ENCODE results near the gene RSU1.

RSU1 gene

DNA sequence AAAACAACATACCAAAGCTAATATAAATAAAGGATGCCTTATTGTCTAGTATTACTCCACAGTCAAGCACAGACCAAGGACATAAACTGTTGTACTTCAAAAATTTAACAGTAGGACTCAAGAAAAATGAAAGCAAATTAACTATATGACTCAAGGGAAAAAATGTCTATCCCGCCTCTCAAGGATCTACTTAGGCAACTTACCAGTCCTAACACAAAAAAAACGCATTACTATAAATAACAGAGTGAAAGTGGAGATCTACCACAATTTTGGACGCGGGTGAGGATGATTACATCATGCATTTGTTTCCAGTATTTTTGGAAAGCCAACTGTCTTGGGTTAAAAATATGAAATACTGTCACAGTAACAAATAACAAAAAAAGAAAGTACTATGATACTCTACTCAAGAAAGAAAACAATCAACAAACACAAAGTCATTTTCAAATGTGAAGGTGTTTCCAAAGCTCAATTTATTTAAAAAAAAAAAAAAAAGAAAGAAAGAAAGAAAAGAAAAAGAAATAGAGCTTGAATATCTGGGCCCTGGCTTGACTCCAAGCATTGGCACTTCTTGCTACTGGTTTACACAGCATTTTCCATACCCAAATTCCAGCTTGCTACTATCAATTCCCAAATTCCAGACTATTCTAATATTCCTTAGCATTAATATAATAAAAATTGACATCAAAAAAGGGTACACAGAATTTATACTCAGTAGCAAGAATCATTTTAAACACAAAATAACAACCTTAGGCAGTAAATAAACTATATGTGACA lies 99.4 kb downstream of the RSU1 start:
- ATAC-seq (ENCODE audit: insufficient read depth, low read depth) = no peak
- Histone ChIP-seq H3K79me2 (ENCODE audit: insufficient read depth, low read length) (no peaks in the 10 kb centered on the region), H4K20me1 (ENCODE audit: insufficient read depth, low read length) (no peaks in the 10 kb centered on the region), H3K27ac (ENCODE audit: low read length) (no peak overlapping the region), H3K4me1 (ENCODE audit: insufficient read depth, low read length) (no peaks in the 10 kb centered on the region), H2AFZ (ENCODE audit: low read depth, low read length) (no peak overlapping the region), H3K4me2 (ENCODE audit: insufficient read depth, low read length) (no peak overlapping the region), H3K27me3 (ENCODE audit: insufficient read depth, low read length, poor library complexity) (no peaks in the 10 kb centered on the region), H3K36me3 (ENCODE audit: insufficient read depth, low read length) (no peaks in the 10 kb centered on the region), H3K9ac (ENCODE audit: low read depth, low read length) (no peak overlapping the region), H3K9me3 (ENCODE audit: insufficient read depth, low read length, severe bottlenecking) (peaks cover 16% of the 10 kb centered on the region), H3K4me3 (ENCODE audit: low read depth in 1 of 2, low read length in 2 of 2) (no peak overlapping the region)
- no peak for TF ChIP-seq EZH2 (IDR thresholded peaks at IDR 0.05; ENCODE audit: borderline replicate concordance, low read depth, low read length, severe bottlenecking)
- TF ChIP-seq, protein P1, sequence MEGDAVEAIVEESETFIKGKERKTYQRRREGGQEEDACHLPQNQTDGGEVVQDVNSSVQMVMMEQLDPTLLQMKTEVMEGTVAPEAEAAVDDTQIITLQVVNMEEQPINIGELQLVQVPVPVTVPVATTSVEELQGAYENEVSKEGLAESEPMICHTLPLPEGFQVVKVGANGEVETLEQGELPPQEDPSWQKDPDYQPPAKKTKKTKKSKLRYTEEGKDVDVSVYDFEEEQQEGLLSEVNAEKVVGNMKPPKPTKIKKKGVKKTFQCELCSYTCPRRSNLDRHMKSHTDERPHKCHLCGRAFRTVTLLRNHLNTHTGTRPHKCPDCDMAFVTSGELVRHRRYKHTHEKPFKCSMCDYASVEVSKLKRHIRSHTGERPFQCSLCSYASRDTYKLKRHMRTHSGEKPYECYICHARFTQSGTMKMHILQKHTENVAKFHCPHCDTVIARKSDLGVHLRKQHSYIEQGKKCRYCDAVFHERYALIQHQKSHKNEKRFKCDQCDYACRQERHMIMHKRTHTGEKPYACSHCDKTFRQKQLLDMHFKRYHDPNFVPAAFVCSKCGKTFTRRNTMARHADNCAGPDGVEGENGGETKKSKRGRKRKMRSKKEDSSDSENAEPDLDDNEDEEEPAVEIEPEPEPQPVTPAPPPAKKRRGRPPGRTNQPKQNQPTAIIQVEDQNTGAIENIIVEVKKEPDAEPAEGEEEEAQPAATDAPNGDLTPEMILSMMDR (IDR thresholded peaks at IDR 0.05; ENCODE audit: borderline replicate concordance, extremely low read depth, low read length, poor library complexity, severe bottlenecking) = no peak
- DNase-seq = no peak

DNA sequence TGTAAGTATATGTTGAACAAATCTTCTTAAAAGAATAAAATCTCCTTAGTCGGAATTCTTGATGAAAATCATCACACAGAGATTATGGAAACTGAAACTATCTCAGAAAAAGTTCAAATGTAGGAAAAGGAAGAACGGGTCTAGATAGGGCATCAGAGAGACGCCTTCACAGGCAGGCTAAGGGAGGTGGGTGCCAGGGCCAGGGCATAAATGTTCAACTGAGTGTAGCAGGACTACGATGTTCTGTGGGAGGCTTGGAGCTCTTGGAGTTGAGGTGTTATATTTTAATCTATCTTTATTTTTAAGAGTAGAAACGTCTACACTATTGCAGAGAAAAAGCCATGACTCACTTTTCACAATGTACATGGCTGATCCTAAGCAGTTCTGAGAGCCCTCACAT lies 101.2 kb downstream of the RSU1 start:
- Histone ChIP-seq H4K20me1 (ENCODE audit: insufficient read depth, low read length) (no peaks in the 10 kb centered on the region), H3K9me3 (ENCODE audit: insufficient read depth, low read length, severe bottlenecking) (peaks cover 19% of the 10 kb centered on the region), H3K27ac (ENCODE audit: low read length) (no peak overlapping the region), H3K4me1 (ENCODE audit: insufficient read depth, low read length) (no peaks in the 10 kb centered on the region), H3K4me2 (ENCODE audit: insufficient read depth, low read length) (no peak overlapping the region), H3K79me2 (ENCODE audit: insufficient read depth, low read length) (no peaks in the 10 kb centered on the region), H3K36me3 (ENCODE audit: insufficient read depth, low read length) (no peaks in the 10 kb centered on the region), H3K27me3 (ENCODE audit: insufficient read depth, low read length, poor library complexity) (no peaks in the 10 kb centered on the region), H3K9ac (ENCODE audit: low read depth, low read length) (no peak overlapping the region), H2AFZ (ENCODE audit: low read depth, low read length) (no peak overlapping the region), H3K4me3 (ENCODE audit: low read depth in 1 of 2, low read length in 2 of 2) (no peak overlapping the region)
- TF ChIP-seq, protein P1 (IDR thresholded peaks at IDR 0.05; ENCODE audit: borderline replicate concordance, extremely low read depth, low read length, poor library complexity, severe bottlenecking) = no peak
- no peak for TF ChIP-seq EZH2 (IDR thresholded peaks at IDR 0.05; ENCODE audit: borderline replicate concordance, low read depth, low read length, severe bottlenecking)
- ATAC-seq (ENCODE audit: insufficient read depth, low read depth) (no peak), DNase-seq (no peak)

DNA sequence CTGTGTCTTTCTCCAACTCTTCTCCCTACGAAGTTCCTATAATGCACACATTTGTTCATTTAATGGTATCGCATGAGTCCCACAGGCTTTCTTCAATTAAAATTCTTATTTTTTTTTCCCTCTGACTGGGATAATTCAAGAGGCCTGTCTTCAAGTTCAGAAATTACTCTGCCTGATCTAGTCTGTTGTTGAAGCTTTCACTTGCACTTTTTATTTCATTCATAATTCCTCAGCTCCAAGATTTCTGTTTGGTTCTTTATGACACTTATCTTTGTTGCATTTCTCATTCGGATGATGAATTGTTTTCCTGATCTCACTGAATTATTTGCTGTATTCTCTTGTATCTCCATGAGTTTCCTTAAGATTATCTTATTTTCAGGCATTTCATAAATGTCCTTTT lies 103.9 kb downstream of the RSU1 start:
- Histone ChIP-seq H3K27me3 (ENCODE audit: insufficient read depth, low read length, poor library complexity) (no peaks in the 10 kb centered on the region), H3K4me2 (ENCODE audit: insufficient read depth, low read length) (no peak overlapping the region), H3K4me3 (ENCODE audit: low read depth in 1 of 2, low read length in 2 of 2) (no peak overlapping the region), H4K20me1 (ENCODE audit: insufficient read depth, low read length) (no peaks in the 10 kb centered on the region), H3K36me3 (ENCODE audit: insufficient read depth, low read length) (no peaks in the 10 kb centered on the region), H3K4me1 (ENCODE audit: insufficient read depth, low read length) (no peaks in the 10 kb centered on the region), H3K27ac (ENCODE audit: low read length) (no peak overlapping the region), H3K79me2 (ENCODE audit: insufficient read depth, low read length) (no peaks in the 10 kb centered on the region), H3K9ac (ENCODE audit: low read depth, low read length) (no peak overlapping the region), H2AFZ (ENCODE audit: low read depth, low read length) (no peak overlapping the region), H3K9me3 (ENCODE audit: insufficient read depth, low read length, severe bottlenecking) (peaks cover 19% of the 10 kb centered on the region)
- no peak for DNase-seq
- TF ChIP-seq EZH2 (IDR thresholded peaks at IDR 0.05; ENCODE audit: borderline replicate concordance, low read depth, low read length, severe bottlenecking) = no peak
- TF ChIP-seq, protein P1 (IDR thresholded peaks at IDR 0.05; ENCODE audit: borderline replicate concordance, extremely low read depth, low read length, poor library complexity, severe bottlenecking) = no peak
- no peak for ATAC-seq (ENCODE audit: insufficient read depth, low read depth)
